HepG2 (cell line): ENCODE results near the gene VPS37B. TPM values are rescaled to one million over a fixed set of nuclear protein-coding genes. Genes with fewer than 3 reads are reported as not detected.
A peak's percentile ranks its signal among the peaks of the same experiment; 100 is the strongest.

Experiments
- ATAC-seq: fragments of 200-7000 bp; cut with Tn5 transposase; 3 replicates; pipeline ENCODE4 v1.9.1; 2020; ENCODE audit warnings: mild to moderate bottlenecking, moderate library complexity
- BruUV-seq: library from RNA; stranded (reverse); fragments of 400-500 nt; replicated peaks from 2 replicates; lab custom pipeline; 2021; lab: Mats Ljungman, UMichigan
- CTCF ChIA-PET: fragments of 300-600 bp; formaldehyde crosslinking; extraction: SDS; loops from one replicate; lab custom pipeline; 2021; ENCODE audit warnings: low total read pairs, inconsistent platforms, low intra/inter-chr PET ratio; lab: Yijun Ruan, JAX
- POLR2A ChIA-PET: fragments of 350-600 bp; sonication (Branson Sonifier 250); formaldehyde crosslinking; loops from one replicate; lab custom pipeline; 2020; ENCODE audit warnings: antibody characterized with exemption, inconsistent platforms; lab: Yijun Ruan, JAX
- DNase-seq: peaks from one replicate; pipeline ENCODE4 v3.0.0-alpha.2; 2015; ENCODE audit warnings: low spot score
- FAIRE-seq: peaks from 3 replicates; lab custom pipeline; 2011; peaks lifted over from hg19 to GRCh38; lab: Jason Lieb, UNC
- H2AFZ ChIP-seq: one replicate; pipeline ENCODE4 v1.6.1; 2011; ENCODE audit warnings: low read length, inconsistent platforms
- H3K27ac ChIP-seq: fragments of 300-600 bp; 3 replicates; pipeline ENCODE4 v1.8.0; 2011; ENCODE audit warnings: mixed run types, mild to moderate bottlenecking, mixed read lengths, low read length, inconsistent platforms; ENCODE audit not compliant: insufficient read depth; ENCODE audit errors: extremely low read length
- H3K27me3 ChIP-seq, 2 experiments: fragments of 200-600 bp in 1 of 2; 2 replicates in 1 of 2; 3 replicates in 1 of 2; pipeline versions ENCODE4 v1.6.0 to v1.8.0; 2011; ENCODE audit warnings: low read length in 2 of 2, mild to moderate bottlenecking in 2 of 2, moderate library complexity in 2 of 2, inconsistent platforms in 1 of 2; ENCODE audit not compliant: insufficient read depth in 2 of 2, control insufficient read depth in 1 of 2
- H3K36me3 ChIP-seq, 2 experiments: fragments of 200-600 bp in 1 of 2; replicated peaks in 1 of 2; 2 replicates in 1 of 2; 3 replicates in 1 of 2; pipeline versions ENCODE4 v1.5.1 to v1.8.0; 2011; ENCODE audit warnings: low read length in 2 of 2, inconsistent platforms in 1 of 2; ENCODE audit not compliant: insufficient read depth in 2 of 2, control insufficient read depth in 1 of 2
- H3K4me1 ChIP-seq: 2 replicates; pipeline ENCODE4 v1.5.1; 2012; ENCODE audit warnings: low read length, inconsistent platforms; ENCODE audit not compliant: insufficient read depth
- H3K4me2 ChIP-seq: 2 replicates; pipeline ENCODE4 v1.6.0; 2011; ENCODE audit warnings: low read depth, low read length, inconsistent platforms
- H3K4me3 ChIP-seq, 3 experiments: fragments of 200-600 bp in 1 of 3; sonication (generic), shearing (Covaris generic) in 1 of 3; replicated peaks in 1 of 3; 2 replicates each; pipeline ENCODE4 v1.5.1; 2011 to 2016; ENCODE audit warnings: low read length in 3 of 3, inconsistent platforms in 2 of 3, low read depth in 2 of 3, mild to moderate bottlenecking in 2 of 3, control low read depth in 1 of 3, mixed read lengths in 1 of 3; ENCODE audit not compliant: insufficient read depth in 1 of 3
- H3K79me2 ChIP-seq: one replicate; pipeline ENCODE4 v1.6.1; 2011; ENCODE audit warnings: low read length, inconsistent platforms; ENCODE audit not compliant: insufficient read depth
- H3K9ac ChIP-seq: 2 replicates; pipeline ENCODE4 v1.6.0; 2011; ENCODE audit warnings: mild to moderate bottlenecking, low read depth, low read length, inconsistent platforms; ENCODE audit not compliant: insufficient read depth
- H3K9me3 ChIP-seq: 2 replicates; pipeline ENCODE4 v1.5.1; 2012; ENCODE audit warnings: mild to moderate bottlenecking, low read length
- H4K20me1 ChIP-seq: 2 replicates; pipeline ENCODE4 v1.6.0; 2011; ENCODE audit warnings: inconsistent platforms, mild to moderate bottlenecking, low read length, moderate library complexity; ENCODE audit not compliant: insufficient read depth
- FIP1L1 ChIP-seq: fragments of 200-400 bp; formaldehyde crosslinking; IDR thresholded peaks from 2 replicates; pipeline ENCODE4 v1.6.1; 2018; ENCODE audit warnings: low read depth, mild to moderate bottlenecking, low read length, moderate library complexity, borderline replicate concordance; ENCODE audit not compliant: insufficient read depth
- HNRNPL ChIP-seq: fragments of 200-400 bp; formaldehyde crosslinking; IDR thresholded peaks from 2 replicates; pipeline ENCODE4 v1.6.1; 2017; ENCODE audit warnings: mild to moderate bottlenecking, low read depth, low read length
- NFIB ChIP-seq: sonication (generic); formaldehyde crosslinking; IDR thresholded peaks from 2 replicates; pipeline ENCODE4 v1.9.0; 2021; ENCODE audit warnings: missing genetic modification reagents, mild to moderate bottlenecking, borderline replicate concordance
- PTBP1 ChIP-seq: fragments of 200-400 bp; formaldehyde crosslinking; IDR thresholded peaks from 2 replicates; pipeline ENCODE4 v1.6.1; 2018; ENCODE audit warnings: low read length, low read depth; ENCODE audit not compliant: poor library complexity, severe bottlenecking
- RCOR2 ChIP-seq: IDR thresholded peaks from 2 replicates; pipeline ENCODE4 v1.6.1; 2016; ENCODE audit warnings: missing biosample characterization, missing genetic modification reagents
- SALL2 ChIP-seq: sonication (generic); formaldehyde crosslinking; IDR thresholded peaks from 2 replicates; pipeline ENCODE4 v1.8.1; 2023; ENCODE audit warnings: mild to moderate bottlenecking, missing genetic modification reagents, inconsistent platforms
- SMAD3 ChIP-seq: sonication (generic); formaldehyde crosslinking; IDR thresholded peaks from 2 replicates; pipeline ENCODE4 v1.4.0; 2020; ENCODE audit warnings: missing genetic modification reagents
- SMYD3 ChIP-seq: sonication (generic); formaldehyde crosslinking; IDR thresholded peaks from 2 replicates; pipeline ENCODE4 v1.8.1; 2023; ENCODE audit warnings: mild to moderate bottlenecking, missing genetic modification reagents
- SP1 ChIP-seq, 2 experiments: fragments of 450-650 bp in 1 of 2; sonication (generic) in 1 of 2; formaldehyde crosslinking in 1 of 2; IDR thresholded peaks; 2 replicates each; pipeline versions ENCODE4 v1.4.0 to v1.6.1; 2016 to 2020; ENCODE audit warnings: missing genetic modification reagents in 1 of 2
- TEAD3 ChIP-seq: optimal IDR thresholded peaks from 2 replicates; pipeline ENCODE3; 2016; ENCODE audit warnings: borderline replicate concordance
- XRCC5 ChIP-seq: fragments of 200-400 bp; formaldehyde crosslinking; optimal IDR thresholded peaks from 2 replicates; pipeline ENCODE3; 2017; ENCODE audit warnings: mild to moderate bottlenecking, low read length
- ZNF225 ChIP-seq: sonication (generic); formaldehyde crosslinking; IDR thresholded peaks from 2 replicates; pipeline ENCODE4 v1.4.0; 2020; ENCODE audit warnings: mild to moderate bottlenecking, missing genetic modification reagents
- ZNF629 ChIP-seq: sonication (generic); formaldehyde crosslinking; conservative IDR thresholded peaks from 2 replicates; pipeline ENCODE4 v1.5.0; 2020; ENCODE audit warnings: missing genetic modification reagents
- ZNF839 ChIP-seq: sonication (generic); formaldehyde crosslinking; IDR thresholded peaks from 2 replicates; pipeline ENCODE4 v1.4.0; 2020; ENCODE audit warnings: missing genetic modification reagents, mild to moderate bottlenecking, borderline replicate concordance
- WGBS: methylation state at CpG from one replicate; pipeline ENCODE4 v1.1.6; 2017; ENCODE audit warnings: low lambda C conversion rate; 5-methylcytosine and 5-hydroxymethylcytosine counted together
- in situ Hi-C: cut with HindIII; loops from 2 replicates; pipeline ENCODE4 v1.10.0; 2017; ENCODE audit warnings: low pct_unique_long_range_greater_than_20kb; ENCODE audit not compliant: extremely low pct_ligation_motif_present
- intact Hi-C: fragments of 100-400 bp; cut with micrococcal nuclease; formaldehyde crosslinking; loops from one replicate; pipeline ENCODE4 v1.10.0; 2022; ENCODE audit not compliant: unreplicated experiment
- polyA plus RNA-seq, 8 experiments: library from polyadenylated mRNA; depleted of rRNA in 3 of 8; stranded (reverse) in 7 of 8; unstranded in 1 of 8; fragments of >200 nt; fragmentation: Illumina TruSeq in 4 of 8; extraction: Trizol in 4 of 8; gene quantifications; 2 replicates each; pipeline versions ENCODE4 v1.2.1 to v1.2.3, GENCODE V29; 2011 to 2016; ENCODE audit warnings: low read depth in 4 of 8, missing spikeins in 1 of 8, mixed read lengths in 1 of 8; ENCODE audit not compliant: insufficient read depth in 1 of 8
- total RNA-seq, 5 experiments: library from RNA; depleted of rRNA; stranded (reverse); fragments of >200 nt; fragmentation: Illumina TruSeq; extraction: Trizol; gene quantifications; 2 replicates each; pipeline ENCODE4 v1.2.3, GENCODE V29; 2016; ENCODE audit warnings: low read depth in 1 of 5
- TF ChIP-seq, protein P1 (sequence below): sonication (generic); formaldehyde crosslinking; conservative IDR thresholded peaks from 2 replicates; pipeline ENCODE4 v1.4.0; 2020; ENCODE audit warnings: missing genetic modification reagents

The VPS37B gene
- total and polyA plus RNA-seq, 2 of the 13 experiments (the other 11 are each of a cell fraction or from before 2014, with no cell fraction given), result 4.6 to 5.3 TPM

DNA sequence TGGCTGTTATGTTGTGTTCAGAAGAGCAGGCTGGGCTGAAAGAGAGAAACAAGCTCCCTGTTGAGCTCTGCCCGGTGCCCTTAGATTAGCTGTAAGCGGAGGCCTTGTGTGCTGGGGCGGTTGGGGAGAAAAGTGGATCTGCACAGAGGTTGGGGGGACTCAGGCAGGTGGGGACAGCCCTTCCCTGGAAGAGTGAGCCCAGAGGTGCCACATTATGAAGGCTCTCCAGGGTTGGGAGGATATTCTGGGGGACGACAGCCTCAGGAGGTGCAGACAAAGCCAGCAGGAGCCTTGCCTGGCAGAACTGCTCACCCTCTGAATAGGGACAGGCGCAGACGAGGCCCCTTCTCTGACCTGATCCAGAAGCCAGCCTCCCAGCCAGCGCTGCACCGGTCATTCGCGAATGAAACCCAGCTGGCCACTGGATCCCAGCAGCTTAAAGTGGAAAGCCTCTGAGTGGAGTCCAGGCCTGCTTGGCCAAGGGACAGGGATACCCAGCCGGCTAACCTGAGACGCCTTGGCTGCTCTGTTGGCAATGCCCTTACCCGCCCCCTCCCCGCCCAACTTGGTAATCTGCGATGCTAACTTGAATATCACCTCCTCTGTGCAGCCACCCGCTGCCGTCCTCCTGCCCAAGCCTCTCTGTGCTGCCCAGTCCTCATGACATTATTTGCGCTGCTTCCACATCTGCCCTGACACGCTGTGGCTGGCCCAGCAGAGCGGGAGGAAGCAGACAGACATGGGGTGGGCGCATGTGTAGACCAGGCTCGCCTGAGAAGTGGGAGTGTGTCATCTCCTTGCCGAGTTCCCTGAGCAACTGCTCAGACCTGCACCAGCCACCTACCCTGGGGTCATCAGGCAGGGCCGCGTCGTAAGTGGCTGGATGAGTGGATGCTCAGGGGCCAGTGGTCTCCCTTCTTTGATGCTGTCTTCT lies 55.1 kb downstream of the VPS37B start:
- H3K4me2 ChIP-seq, result peak overlapping the region; percentile 30; the same call in 1 of the 2 replicates

DNA sequence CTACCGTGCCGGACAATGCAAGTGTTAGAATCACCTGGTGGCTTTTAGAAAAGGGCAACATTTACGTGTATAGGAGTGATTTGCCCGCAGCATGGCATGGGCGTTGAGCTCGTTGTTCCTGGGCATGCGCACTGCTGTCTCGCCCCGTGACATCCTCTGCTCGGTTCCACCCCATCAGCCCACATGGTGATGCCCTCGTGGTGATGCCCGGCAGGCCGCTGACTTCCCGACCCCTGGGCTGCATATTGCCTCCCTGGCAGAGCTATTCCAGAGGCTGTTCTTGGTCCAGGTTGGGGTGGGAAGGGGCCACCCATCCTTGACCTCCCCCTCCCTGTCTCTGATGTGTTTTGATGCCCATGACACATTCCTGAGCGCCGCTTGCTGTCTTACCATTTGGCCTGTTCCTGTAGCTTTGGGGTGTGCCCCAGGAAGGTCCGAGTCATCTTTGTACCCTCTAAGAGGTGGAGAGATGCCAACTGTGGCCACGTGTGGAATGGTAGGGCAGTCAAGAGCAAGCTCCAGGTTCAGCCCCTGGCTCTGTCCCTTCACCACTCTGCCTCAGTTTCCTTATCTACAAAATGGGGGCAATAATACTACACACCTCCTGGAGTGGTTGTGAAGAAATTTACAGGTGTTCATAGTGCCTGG lies 55.9 kb downstream of the VPS37B start:
- ATAC-seq (no peak), FAIRE-seq (no peak), DNase-seq (no peak)
- CTCF ChIA-PET, result no interaction called here
- Histone ChIP-seq H3K27ac (no peak overlapping the region), H4K20me1 (peaks cover 8% of the 10 kb centered on the region; the same call in 1 of the 2 replicates), H3K9me3 (no peaks in the 10 kb centered on the region), H3K36me3 (no peaks in the 10 kb centered on the region), H3K9ac (no peak overlapping the region), H2AFZ (no peak overlapping the region), H3K27me3 (no peaks in the 10 kb centered on the region; a peak in 1 of 5 replicates), H3K4me1 (peaks cover 82% of the 10 kb centered on the region), H3K4me3 (no peak overlapping the region), H3K4me2 (no peak overlapping the region), H3K79me2 (peaks cover 8% of the 10 kb centered on the region)
- in situ Hi-C loops (no loop called here), intact Hi-C loops (loop anchor here (5.0 kb wide), 1 partner anchor 43 kb away; no protein-coding TSS in a partner anchor)
- BruUV-seq, result no TSS peak
- WGBS, result 92% methylated on average over 12 of the region's 18 CpGs
- POLR2A ChIA-PET, result interaction anchor here (0.5 to 0.8 kb wide), 2 partner anchors 54 to 58 kb away, joined by 3 to 5 read pairs; no protein-coding TSS in a partner anchor
- TF ChIP-seq ZNF629 (CRISPR knock-in tag) (peak; percentile 35; the same call in 1 of the 2 replicates), RCOR2 (CRISPR knock-in tag) (no peak), NFIB (CRISPR knock-in tag) (no peak), SP1 (IDR thresholded peaks at IDR 0.05) (no peak), SP1 (CRISPR knock-in tag; IDR thresholded peaks at IDR 0.05) (no peak), TEAD3 (no peak), ZNF225 (CRISPR knock-in tag) (no peak), HNRNPL (peak; percentile 77), SMAD3 (CRISPR knock-in tag) (no peak), SALL2 (CRISPR knock-in tag) (no peak), SMYD3 (CRISPR knock-in tag) (no peak), FIP1L1 (no peak)
- TF ChIP-seq, protein P1, sequence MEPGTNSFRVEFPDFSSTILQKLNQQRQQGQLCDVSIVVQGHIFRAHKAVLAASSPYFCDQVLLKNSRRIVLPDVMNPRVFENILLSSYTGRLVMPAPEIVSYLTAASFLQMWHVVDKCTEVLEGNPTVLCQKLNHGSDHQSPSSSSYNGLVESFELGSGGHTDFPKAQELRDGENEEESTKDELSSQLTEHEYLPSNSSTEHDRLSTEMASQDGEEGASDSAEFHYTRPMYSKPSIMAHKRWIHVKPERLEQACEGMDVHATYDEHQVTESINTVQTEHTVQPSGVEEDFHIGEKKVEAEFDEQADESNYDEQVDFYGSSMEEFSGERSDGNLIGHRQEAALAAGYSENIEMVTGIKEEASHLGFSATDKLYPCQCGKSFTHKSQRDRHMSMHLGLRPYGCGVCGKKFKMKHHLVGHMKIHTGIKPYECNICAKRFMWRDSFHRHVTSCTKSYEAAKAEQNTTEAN (CRISPR knock-in tag), result no peak

More for the DNA sequence above, 55.1 kb downstream of the VPS37B start:
- peaks cover 11% of the 10 kb centered on the region for H3K79me2 ChIP-seq
- no peak for FAIRE-seq
- H3K9ac ChIP-seq, result no peak overlapping the region
- CTCF ChIA-PET, result no interaction called here
- BruUV-seq, result no TSS peak
- intact Hi-C loops (loop anchor here (5.0 kb wide), 1 partner anchor 44 kb away; no protein-coding TSS in a partner anchor), in situ Hi-C loops (no loop called here)
- H3K27me3 ChIP-seq, result no peaks in the 10 kb centered on the region; a peak in 1 of 5 replicates
- POLR2A ChIA-PET, result no interaction called here
- H3K27ac ChIP-seq, result no peak overlapping the region
- H3K4me3 ChIP-seq, result no peak overlapping the region
- no peak for DNase-seq
- H3K9me3 ChIP-seq, result no peaks in the 10 kb centered on the region
- H4K20me1 ChIP-seq, result peaks cover 8% of the 10 kb centered on the region; the same call in 1 of the 2 replicates
- no peak; the same call in 1 of the 3 replicates for ATAC-seq
- peaks cover 82% of the 10 kb centered on the region for H3K4me1 ChIP-seq
- no peak overlapping the region for H2AFZ ChIP-seq
- 83% methylated on average over 17 of the region's 26 CpGs for WGBS
- TF ChIP-seq PTBP1, result no peak
- no peak for TF ChIP-seq ZNF839
- peak; percentile 32 for TF ChIP-seq XRCC5
- H3K36me3 ChIP-seq, result no peaks in the 10 kb centered on the region
